Measurements from ENCODE around the gene FBXL16. TPM values are rescaled to one million over a fixed set of nuclear protein-coding genes. Genes with fewer than 3 reads are reported as not detected.
A peak's percentile ranks its signal among the peaks of the same experiment; 100 is the strongest.

Gene FBXL16
- polyA plus RNA-seq, 2 of the 4 experiments (the other 2 are of a cell fraction), result 0.53 to 1.2 TPM

- DNase-seq (ENCODE audit: low read depth in 1 of 2, low spot score in 1 of 2) (peak in 1 of 2 experiments; percentile 91), FAIRE-seq (no peak), ATAC-seq (peak; percentile 20 to 51)
- Histone ChIP-seq H3K4me3 (peak within 1 kb of the TSS; percentile 74), H3K4me1 (peaks cover 45% of the 10 kb centered on the region), H3K27ac (peak within 1 kb of the TSS; percentile 84 to 97), H3K9me3 (no peaks in the 10 kb centered on the region), H3K4me2 (peak within 1 kb of the TSS; percentile 93)
- ChIA-PET CTCF (interaction anchor here (0.7 to 2.9 kb wide), 8 partner anchors 12 to 106 kb away, joined by 3 to 17 read pairs (median 4); partner anchors contain the start of gene RHOT2), POLR2A (interaction anchor here (0.6 to 2.0 kb wide), 6 partner anchors 10 to 53 kb away, joined by 3 to 12 read pairs (median 6); partner anchors contain the start of genes ANTKMT and WDR24)
- no peak for TF ChIP-seq NR3C1 (IDR thresholded peaks at IDR 0.05)
- TF ChIP-seq GATA3 (IDR thresholded peaks at IDR 0.05; ENCODE audit: borderline replicate concordance), result no peak
- TF ChIP-seq HES2 (IDR thresholded peaks at IDR 0.05), result no peak
- no peak for TF ChIP-seq ATOH8 (CRISPR knock-in tag; IDR thresholded peaks at IDR 0.05; ENCODE audit: low read depth)
- TF ChIP-seq TP53 (CRISPR knock-in tag; IDR thresholded peaks at IDR 0.05), result peak; percentile 54; the same call in 1 of the 2 replicates
- peak; percentile 84 for TF ChIP-seq JUN (IDR thresholded peaks at IDR 0.05)
- no peak for TF ChIP-seq BHLHE40 (IDR thresholded peaks at IDR 0.05; ENCODE audit: low read depth, low read length)
- no peak for TF ChIP-seq USF2 (IDR thresholded peaks at IDR 0.05)
- 0 out of 2 replicates have a peak, but pooled peaks have one; percentile 27 for TF ChIP-seq MYC (IDR thresholded peaks at IDR 0.05; ENCODE audit: borderline replicate concordance, low read length)
- TF ChIP-seq CHD2 (IDR thresholded peaks at IDR 0.05; ENCODE audit: low read length, partially characterized antibody), result no peak
- peak; percentile 70; the same call in 2 of the 3 replicates for TF ChIP-seq BCL3 (IDR thresholded peaks at IDR 0.05)
- no peak for TF ChIP-seq RCOR1 (IDR thresholded peaks at IDR 0.05; ENCODE audit: low read depth, low read length)
- peak; percentile 48 for TF ChIP-seq POLR2A (IDR thresholded peaks at IDR 0.05; ENCODE audit: low read length)
- peak; percentile 59 for TF ChIP-seq E2F6 (IDR thresholded peaks at IDR 0.05; ENCODE audit: borderline replicate concordance, low read depth)
- TF ChIP-seq FOSB (CRISPR knock-in tag; IDR thresholded peaks at IDR 0.05), result no peak
- TF ChIP-seq PHF8 (IDR thresholded peaks at IDR 0.05; ENCODE audit: borderline replicate concordance, low read depth), result peak; percentile 40; the same call in 1 of the 2 replicates
- peak; percentile 65; the same call in 1 of the 2 replicates for TF ChIP-seq MAX (IDR thresholded peaks at IDR 0.05)
- 0% methylated on average over 9 of the region's 91 CpGs for WGBS (ENCODE audit: missing lambda C conversion rate)
These were observed 25.6 kb downstream of the FBXL16 start, which contains the start of gene STUB1 for GRCh38 chr16:679814-680624. Gene STUB1, plus strand, starts transcription at chr16:680410. Its CDS starts 116 bp downstream, at chr16:680526.

GRCh38 chr16:678858-679813, 26.5 kb downstream of the FBXL16 start:
- DNase-seq (ENCODE audit: low read depth in 1 of 2, low spot score in 1 of 2) (peak in 1 of 2 experiments; percentile 67), FAIRE-seq (no peak), ATAC-seq (peak; percentile 1 to 19; a peak in 4 of 6 replicates)
- peak; percentile 11; the same call in 1 of the 2 replicates for TF ChIP-seq E2F6 (IDR thresholded peaks at IDR 0.05; ENCODE audit: borderline replicate concordance, low read depth)
- TF ChIP-seq PBX3 (IDR thresholded peaks at IDR 0.05), result peak; percentile 20; the same call in 1 of the 2 replicates
- TF ChIP-seq KDM5A (IDR thresholded peaks at IDR 0.05), result no peak
- Histone ChIP-seq H3K4me2 (peak overlapping the region; percentile 93), H3K9me3 (no peaks in the 10 kb centered on the region), H3K27ac (peak overlapping the region; percentile 67 to 97), H3K4me1 (peaks cover 49% of the 10 kb centered on the region), H3K4me3 (peak overlapping the region; percentile 54)
- ChIA-PET CTCF (interaction anchor here (0.6 to 2.3 kb wide), 6 partner anchors 9 to 54 kb away, joined by 3 to 17 read pairs (median 3); partner anchors contain the start of gene RHOT2), POLR2A (interaction anchor here (1.2 kb wide), 1 partner anchor 11 kb away, joined by 5 read pairs; the partner anchor contains the start of gene WDR24)
- WGBS (ENCODE audit: missing lambda C conversion rate), result 25% methylated on average over 25 of the region's 52 CpGs

All from A549 (cell line).